Activated naive CD8-positive, alpha-beta T cell treated with anti-CD3 and anti-CD28 coated beads, Interleukin-2, amount 10 ng/mL, durations not matched to agents 7 days and 5 days (primary cell): ENCODE data around the gene EPB41L5. TPM values are rescaled to one million over a fixed set of nuclear protein-coding genes. Genes with fewer than 3 reads are reported as not detected.
"Not testable (repeated sequence)": the region's sequence is repeated elsewhere in the genome, so short reads cannot be mapped to it uniquely, and the experiment has no call there.

Experiments used
- ATAC-seq: fragments of 150-1000 bp; cut with Tn5 transposase; one replicate; pipeline ENCODE4 v1.10.0; 2021; ENCODE audit warnings: low read depth, moderate library complexity
- POLR2A ChIA-PET: fragments of 350-600 bp; sonication (Branson Sonifier 250); formaldehyde crosslinking; loops from one replicate; lab custom pipeline; 2021; ENCODE audit warnings: antibody characterized with exemption; lab: Charles Lee
- DNase-seq: peaks from one replicate; pipeline ENCODE4 v3.0.0; 2021
- H3K27ac Mint-ChIP-seq: one replicate; pipeline ENCODE4 v1.8.0; 2022; ENCODE audit warnings: mild to moderate bottlenecking, mixed read lengths
- H3K27me3 Mint-ChIP-seq: one replicate; pipeline ENCODE4 v1.8.0; 2022; ENCODE audit warnings: mild to moderate bottlenecking, moderate library complexity, mixed read lengths
- H3K36me3 Mint-ChIP-seq: one replicate; pipeline ENCODE4 v1.8.0; 2021; ENCODE audit warnings: mild to moderate bottlenecking, mixed read lengths
- H3K4me1 Mint-ChIP-seq: one replicate; pipeline ENCODE4 v1.8.0; 2021; ENCODE audit warnings: mixed read lengths
- H3K4me3 Mint-ChIP-seq: one replicate; pipeline ENCODE4 v1.8.0; 2022; ENCODE audit warnings: mild to moderate bottlenecking, moderate library complexity, mixed read lengths
- H3K9me3 Mint-ChIP-seq: one replicate; pipeline ENCODE4 v1.8.0; 2021; ENCODE audit warnings: mixed read lengths
- total RNA-seq, 2 experiments: library from RNA; stranded (reverse); gene quantifications; one replicate each; pipeline ENCODE4 v1.2.3, GENCODE V29; 2021

Gene EPB41L5
- total RNA-seq, 2 experiments from 2014 or later: 6.6 to 6.7 TPM

GRCh38 chr2:120014226-120014980 lies 1.5 kb downstream of the EPB41L5 start:
- Mint-ChIP-seq H3K27ac (no peak overlapping the region), H3K36me3 (no peaks in the 10 kb centered on the region), H3K9me3 (no peaks in the 10 kb centered on the region), H3K27me3 (peaks cover 4% of the 10 kb centered on the region), H3K4me3 (peak overlapping the region; percentile 77), H3K4me1 (peaks cover 19% of the 10 kb centered on the region)
- ATAC-seq: no peak
- POLR2A ChIA-PET: no interaction called here
- no peak for DNase-seq

GRCh38 chr2:120016800-120017199 lies 3.9 kb downstream of the EPB41L5 start:
- Mint-ChIP-seq H3K9me3 (no peaks in the 10 kb centered on the region), H3K4me3 (no peak overlapping the region), H3K27ac (no peak overlapping the region), H3K27me3 (peaks cover 3% of the 10 kb centered on the region), H3K4me1 (peaks cover 18% of the 10 kb centered on the region), H3K36me3 (no peaks in the 10 kb centered on the region)
- POLR2A ChIA-PET: no interaction called here
- no peak for ATAC-seq
- no peak for DNase-seq

GRCh38 chr2:120017201-120017600 lies 4.3 kb downstream of the EPB41L5 start:
- H3K9me3 Mint-ChIP-seq: no peaks in the 10 kb centered on the region
- peaks cover 2% of the 10 kb centered on the region for H3K27me3 Mint-ChIP-seq
- peaks cover 16% of the 10 kb centered on the region for H3K4me1 Mint-ChIP-seq
- ATAC-seq (no peak), DNase-seq (no peak)
- H3K4me3 Mint-ChIP-seq: no peak overlapping the region
- H3K36me3 Mint-ChIP-seq: peaks cover under 1% of the 10 kb centered on the region
- POLR2A ChIA-PET: no interaction called here
- no peak overlapping the region for H3K27ac Mint-ChIP-seq

- H3K9me3 Mint-ChIP-seq: peaks cover 3% of the 10 kb centered on the region
- POLR2A ChIA-PET: no interaction called here
- DNase-seq (no peak), ATAC-seq (no peak)
- H3K4me3 Mint-ChIP-seq: no peak overlapping the region
- peaks cover 2% of the 10 kb centered on the region for H3K27me3 Mint-ChIP-seq
- no peak overlapping the region for H3K27ac Mint-ChIP-seq
- peaks cover 10% of the 10 kb centered on the region for H3K4me1 Mint-ChIP-seq
- H3K36me3 Mint-ChIP-seq: peaks cover 8% of the 10 kb centered on the region
Measured at GRCh38 chr2:120018549-120018948, 5.7 kb downstream of the EPB41L5 start.

- no peak overlapping the region for H3K4me3 Mint-ChIP-seq
- H3K4me1 Mint-ChIP-seq: no peaks in the 10 kb centered on the region
- no peak overlapping the region for H3K27ac Mint-ChIP-seq
- H3K36me3 Mint-ChIP-seq: peaks cover 18% of the 10 kb centered on the region
- DNase-seq (no peak), ATAC-seq (no peak)
- peaks cover 11% of the 10 kb centered on the region for H3K9me3 Mint-ChIP-seq
- H3K27me3 Mint-ChIP-seq: no peaks in the 10 kb centered on the region
- POLR2A ChIA-PET: no interaction called here
Measured at GRCh38 chr2:120020554-120020953, 7.7 kb downstream of the EPB41L5 start.

- Mint-ChIP-seq H3K9me3 (peaks cover 11% of the 10 kb centered on the region), H3K36me3 (peaks cover 19% of the 10 kb centered on the region)
- DNase-seq, H3K4me3 Mint-ChIP-seq, H3K27me3 Mint-ChIP-seq, ATAC-seq, H3K27ac Mint-ChIP-seq, H3K4me1 Mint-ChIP-seq, POLR2A ChIA-PET: not testable (repeated sequence)
Measured at GRCh38 chr2:120022505-120022904, 9.6 kb downstream of the EPB41L5 start.

- DNase-seq (no peak), ATAC-seq (no peak)
- H3K27me3 Mint-ChIP-seq: no peaks in the 10 kb centered on the region
- peaks cover 21% of the 10 kb centered on the region for H3K36me3 Mint-ChIP-seq
- peaks cover 11% of the 10 kb centered on the region for H3K9me3 Mint-ChIP-seq
- POLR2A ChIA-PET: no interaction called here
- peaks cover 1% of the 10 kb centered on the region for H3K4me1 Mint-ChIP-seq
- H3K4me3 Mint-ChIP-seq: no peak overlapping the region
- H3K27ac Mint-ChIP-seq: no peak overlapping the region
Measured at GRCh38 chr2:120026890-120027289, 14.0 kb downstream of the EPB41L5 start.

DNA sequence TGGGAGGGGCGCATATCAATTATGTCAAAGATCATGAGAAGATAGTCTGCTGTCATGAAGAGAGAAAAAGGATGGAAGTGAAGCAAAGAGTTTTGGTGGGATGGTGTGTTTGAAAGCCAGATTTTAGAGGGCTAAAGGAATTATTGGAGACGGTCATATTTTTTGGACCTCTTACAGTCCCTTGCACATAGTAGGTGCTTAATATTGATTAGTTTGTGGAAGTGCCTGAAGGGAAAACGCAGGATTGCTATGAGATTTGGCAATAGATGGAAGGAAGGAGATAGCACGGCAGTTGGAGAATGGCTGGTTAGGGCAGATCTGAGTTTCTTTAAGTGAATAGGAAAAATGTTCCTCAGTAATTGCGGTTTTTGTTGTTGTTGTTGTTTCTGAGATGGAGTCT lies 15.9 kb downstream of the EPB41L5 start:
- H3K9me3 Mint-ChIP-seq: peaks cover 5% of the 10 kb centered on the region
- peaks cover 1% of the 10 kb centered on the region for H3K4me1 Mint-ChIP-seq
- no peaks in the 10 kb centered on the region for H3K27me3 Mint-ChIP-seq
- H3K27ac Mint-ChIP-seq: no peak overlapping the region
- H3K36me3 Mint-ChIP-seq: peaks cover 12% of the 10 kb centered on the region
- no peak for DNase-seq
- POLR2A ChIA-PET: no interaction called here
- H3K4me3 Mint-ChIP-seq: no peak overlapping the region
- no peak for ATAC-seq

DNA sequence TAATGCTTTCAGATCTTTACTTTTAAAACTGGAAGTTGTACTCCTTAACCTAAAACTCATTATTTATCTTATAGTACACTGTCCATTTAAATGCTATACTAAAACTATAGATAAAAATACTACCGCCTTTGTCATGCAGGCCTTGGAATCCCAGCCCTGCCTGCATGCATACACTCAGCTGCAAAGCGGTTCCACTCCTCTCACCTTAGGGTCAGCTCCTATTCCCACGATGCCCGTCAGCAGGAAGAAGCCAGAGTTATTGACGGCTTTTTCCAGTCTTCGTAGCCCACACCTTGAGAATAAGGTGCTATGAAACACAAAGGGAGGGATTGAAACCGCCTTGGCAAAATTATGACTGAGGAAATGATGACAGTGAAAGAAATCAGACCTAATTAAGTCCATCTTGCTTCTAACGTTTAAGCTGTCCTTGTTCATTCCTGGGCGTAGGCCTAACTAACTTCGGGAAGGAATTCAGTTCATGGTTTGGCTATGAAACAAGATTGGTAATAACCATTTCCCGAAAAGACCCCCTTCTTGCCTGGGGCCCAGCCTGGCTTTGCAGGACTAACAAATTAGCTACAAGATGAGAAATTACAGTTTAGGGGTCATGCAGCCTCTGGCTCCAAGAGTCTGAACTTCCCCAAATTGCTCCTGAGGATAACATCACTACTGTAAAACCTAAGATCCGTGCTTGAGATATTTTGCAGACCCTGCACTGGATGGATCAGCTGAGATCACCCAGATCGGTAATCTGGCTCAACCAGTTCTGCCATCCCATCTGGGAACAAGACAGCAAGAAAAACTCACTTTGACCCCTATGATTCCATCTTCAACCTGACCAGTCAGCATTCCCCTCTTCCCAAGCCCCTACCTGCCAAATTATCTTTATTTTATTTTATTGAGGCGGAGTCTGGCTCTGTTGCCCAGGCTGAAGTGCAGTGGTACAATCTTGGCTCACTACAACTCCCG lies 17.1 kb downstream of the EPB41L5 start:
- POLR2A ChIA-PET: no interaction called here
- no peak for DNase-seq
- peaks cover 8% of the 10 kb centered on the region for H3K36me3 Mint-ChIP-seq

DNA sequence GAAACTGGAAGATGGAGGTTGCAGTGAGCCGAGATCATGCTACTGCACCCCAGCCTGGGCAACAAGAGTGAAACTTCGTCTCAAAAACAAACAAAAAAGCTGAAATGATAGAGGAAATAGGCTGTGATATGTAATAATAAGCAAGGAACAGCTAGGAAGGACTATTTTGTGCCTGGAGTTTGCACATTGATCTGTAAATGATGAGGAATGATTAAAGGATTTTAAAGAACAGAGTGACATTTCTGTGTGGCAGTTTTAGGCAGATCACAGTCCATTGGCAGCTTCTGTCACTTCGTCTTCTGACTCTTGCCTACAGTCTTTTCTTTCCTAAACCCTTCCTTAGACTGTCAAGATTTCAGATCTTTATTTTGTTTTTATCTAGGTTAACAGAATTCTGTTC lies 19.4 kb downstream of the EPB41L5 start:
- Mint-ChIP-seq H3K27me3 (no peaks in the 10 kb centered on the region), H3K9me3 (no peaks in the 10 kb centered on the region), H3K4me3 (no peak overlapping the region), H3K27ac (no peak overlapping the region), H3K4me1 (peaks cover 1% of the 10 kb centered on the region), H3K36me3 (peaks cover 2% of the 10 kb centered on the region)
- no peak for DNase-seq
- no peak for ATAC-seq
- POLR2A ChIA-PET: no interaction called here

More for the DNA sequence above, 17.1 kb downstream of the EPB41L5 start:
- Mint-ChIP-seq H3K4me1 (peaks cover 1% of the 10 kb centered on the region), H3K27me3 (no peaks in the 10 kb centered on the region), H3K27ac (no peak overlapping the region), H3K9me3 (peaks cover 4% of the 10 kb centered on the region), H3K4me3 (no peak overlapping the region)
- no peak for ATAC-seq

- peaks cover 3% of the 10 kb centered on the region for H3K4me1 Mint-ChIP-seq
- POLR2A ChIA-PET: no interaction called here
- no peaks in the 10 kb centered on the region for H3K27me3 Mint-ChIP-seq
- no peaks in the 10 kb centered on the region for H3K9me3 Mint-ChIP-seq
- peaks cover 2% of the 10 kb centered on the region for H3K36me3 Mint-ChIP-seq
- ATAC-seq: no peak
- H3K27ac Mint-ChIP-seq: no peak overlapping the region
- no peak for DNase-seq
- no peak overlapping the region for H3K4me3 Mint-ChIP-seq
Measured at GRCh38 chr2:120034027-120034426, 21.1 kb downstream of the EPB41L5 start.

DNA sequence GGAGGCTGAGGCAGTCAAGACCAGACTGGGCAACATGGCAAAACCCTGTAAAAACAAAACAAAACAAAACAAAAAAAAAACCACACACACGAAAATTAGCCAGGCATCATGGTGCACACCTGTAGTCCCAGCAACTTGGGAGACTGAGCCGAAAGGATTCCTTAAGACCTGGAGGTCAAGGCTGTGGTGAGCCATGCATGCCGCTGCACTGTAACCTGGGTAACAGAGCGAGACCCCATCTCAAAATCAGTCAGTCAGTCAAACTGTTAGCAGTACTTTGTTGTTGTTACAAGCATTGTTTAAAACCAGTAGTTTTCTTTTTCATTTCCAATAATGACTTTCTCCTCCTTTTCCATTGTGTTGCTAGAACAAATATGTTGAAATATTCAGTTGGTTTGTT lies 21.7 kb downstream of the EPB41L5 start:
- no peak for DNase-seq
- no peaks in the 10 kb centered on the region for H3K9me3 Mint-ChIP-seq
- H3K4me3 Mint-ChIP-seq: no peak overlapping the region
- H3K4me1 Mint-ChIP-seq: peaks cover 3% of the 10 kb centered on the region
- ATAC-seq: no peak
- H3K27ac Mint-ChIP-seq: no peak overlapping the region
- no peaks in the 10 kb centered on the region for H3K27me3 Mint-ChIP-seq
- peaks cover 2% of the 10 kb centered on the region for H3K36me3 Mint-ChIP-seq
- POLR2A ChIA-PET: no interaction called here

DNA sequence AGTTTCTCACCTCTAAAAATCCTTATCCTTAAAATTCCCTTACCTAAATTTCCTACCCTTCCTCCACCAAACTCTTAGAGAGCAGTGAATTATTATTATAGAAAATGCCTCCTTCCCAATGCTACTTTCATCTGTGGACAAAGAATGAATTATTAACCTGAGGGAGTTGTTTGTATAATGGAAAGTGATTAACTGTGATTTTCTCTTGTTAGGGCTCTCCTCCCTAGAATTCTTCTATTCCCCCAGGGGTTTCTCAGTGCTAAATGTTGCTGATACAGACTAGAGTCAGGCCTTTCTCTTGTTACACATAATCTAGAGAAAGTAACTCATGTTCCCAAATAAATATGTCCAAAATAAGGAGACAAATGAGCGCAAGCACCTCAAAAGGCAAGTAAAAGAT lies 23.3 kb downstream of the EPB41L5 start:
- DNase-seq (no peak), ATAC-seq (no peak)
- H3K4me3 Mint-ChIP-seq: no peak overlapping the region
- POLR2A ChIA-PET: no interaction called here
- peaks cover under 1% of the 10 kb centered on the region for H3K36me3 Mint-ChIP-seq
- peaks cover 3% of the 10 kb centered on the region for H3K4me1 Mint-ChIP-seq
- H3K27me3 Mint-ChIP-seq: no peaks in the 10 kb centered on the region
- H3K27ac Mint-ChIP-seq: no peak overlapping the region
- no peaks in the 10 kb centered on the region for H3K9me3 Mint-ChIP-seq
